GM21423 (cell line): ENCODE results near the gene ESYT3.
"Not testable (repeated sequence)": the region's sequence is repeated elsewhere in the genome, so short reads cannot be mapped to it uniquely, and the experiment has no call there.

Experiments used
- ATAC-seq: cut with Tn5 transposase; IDR thresholded peaks from one replicate; pipeline ENCODE4 v1.9.1; 2021; ENCODE audit warnings: mild to moderate bottlenecking, moderate library complexity; ENCODE audit not compliant: unreplicated experiment

The ESYT3 gene

GRCh38 chr3:138484672-138485071 is 50.3 kb downstream of the ESYT3 start:
- ATAC-seq: not testable (repeated sequence)

DNA sequence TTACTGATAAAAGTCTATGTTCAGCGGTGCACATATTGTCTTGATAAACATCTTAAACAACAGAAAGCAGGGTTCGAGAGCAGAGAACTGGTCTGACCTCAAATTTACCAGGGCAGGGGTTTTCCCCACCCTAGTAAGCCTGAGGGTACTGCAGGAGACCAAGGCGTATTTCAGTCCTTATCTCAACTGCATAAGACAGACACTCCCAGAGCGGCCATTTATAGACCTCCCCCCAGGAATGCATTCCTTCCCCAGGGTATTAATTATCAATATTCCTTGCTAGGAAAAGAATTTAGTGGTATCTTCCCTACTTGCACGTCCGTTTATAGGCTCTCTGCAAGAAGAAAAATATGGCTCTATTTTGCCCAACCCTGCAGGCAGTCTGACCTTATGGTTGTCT is 52.2 kb downstream of the ESYT3 start:
- not testable (repeated sequence) for ATAC-seq

DNA sequence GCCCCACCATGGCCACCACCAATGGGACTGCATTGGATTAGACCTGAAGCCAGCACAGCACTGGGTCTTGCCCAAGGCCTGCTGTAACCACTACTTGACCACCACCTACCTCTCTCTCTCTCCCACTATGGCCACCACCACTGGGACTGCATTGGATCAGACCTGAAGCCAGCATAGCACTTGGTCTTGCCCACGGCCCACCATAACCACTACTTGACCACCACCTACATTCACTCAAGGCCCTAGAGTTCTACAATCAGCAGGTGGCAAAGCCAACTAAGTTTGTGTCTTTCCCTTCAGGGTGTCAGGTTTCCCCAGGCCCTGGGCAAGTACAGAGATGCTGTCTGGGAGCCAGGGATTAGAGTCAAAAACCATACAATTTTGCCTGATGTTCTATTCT is 57.6 kb downstream of the ESYT3 start:
- no peak for ATAC-seq

- ATAC-seq: no peak
Observed at GRCh38 chr3:138492980-138493675, 58.7 kb downstream of the ESYT3 start.

- ATAC-seq: no peak
Observed at GRCh38 chr3:138493804-138494606, 59.6 kb downstream of the ESYT3 start.

DNA sequence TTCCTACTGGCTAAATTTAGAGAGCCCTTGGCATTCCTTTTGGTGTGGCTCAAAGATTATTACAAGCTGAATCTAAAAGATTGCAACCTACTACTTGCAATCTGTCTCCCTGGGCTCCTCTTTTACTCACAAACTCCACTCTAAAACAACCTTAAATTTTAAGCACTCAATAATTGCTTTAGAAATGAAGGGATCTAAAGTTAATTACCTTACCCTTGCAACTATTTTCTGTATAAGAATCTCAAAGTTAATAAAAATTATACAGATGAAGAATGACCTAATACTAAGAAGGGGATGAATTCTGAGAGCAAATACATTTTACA is 60.2 kb downstream of the ESYT3 start:
- no peak for ATAC-seq

DNA sequence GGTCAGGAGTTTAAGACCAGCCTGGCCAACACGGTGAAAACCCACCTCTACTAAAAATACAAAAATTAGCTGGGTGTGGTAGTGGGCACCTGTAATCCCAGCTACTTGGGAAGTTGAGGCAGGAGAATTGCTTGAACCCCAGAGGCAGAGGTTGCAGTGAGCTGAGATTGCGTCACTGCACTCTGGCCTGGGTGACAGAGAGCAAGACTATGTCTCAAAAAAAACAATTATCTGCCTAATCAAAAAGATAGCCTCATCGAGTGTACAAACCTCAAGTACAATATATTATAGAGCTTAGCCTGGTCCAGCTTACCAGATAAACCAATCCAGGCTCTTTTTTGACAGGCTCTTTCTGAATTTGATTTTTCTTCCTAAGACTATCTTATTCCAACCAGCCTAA is 61.2 kb downstream of the ESYT3 start:
- ATAC-seq: not testable (repeated sequence)

DNA sequence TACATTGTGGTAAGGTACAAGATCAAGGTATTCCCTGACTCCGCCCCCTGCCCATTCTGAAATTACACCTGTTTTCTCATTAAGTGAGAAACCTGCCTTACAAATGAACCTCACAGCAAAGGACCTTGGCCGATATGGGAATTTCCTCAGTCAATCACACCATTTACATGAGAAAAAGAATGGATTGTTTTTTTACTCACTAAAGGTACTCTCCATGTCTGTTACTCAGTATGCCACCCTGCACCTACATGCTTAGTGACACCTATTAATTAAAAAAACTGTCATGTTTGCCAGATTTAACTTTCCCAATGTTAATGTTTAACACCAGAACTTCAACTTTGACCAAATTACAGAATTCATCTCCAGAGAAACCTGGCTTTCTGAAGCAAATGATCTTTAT is 62.0 kb downstream of the ESYT3 start:
- no peak for ATAC-seq

GRCh38 chr3:138497021-138497420 is 62.6 kb downstream of the ESYT3 start:
- no peak for ATAC-seq

GRCh38 chr3:138497851-138498250 is 63.4 kb downstream of the ESYT3 start:
- no peak for ATAC-seq

DNA sequence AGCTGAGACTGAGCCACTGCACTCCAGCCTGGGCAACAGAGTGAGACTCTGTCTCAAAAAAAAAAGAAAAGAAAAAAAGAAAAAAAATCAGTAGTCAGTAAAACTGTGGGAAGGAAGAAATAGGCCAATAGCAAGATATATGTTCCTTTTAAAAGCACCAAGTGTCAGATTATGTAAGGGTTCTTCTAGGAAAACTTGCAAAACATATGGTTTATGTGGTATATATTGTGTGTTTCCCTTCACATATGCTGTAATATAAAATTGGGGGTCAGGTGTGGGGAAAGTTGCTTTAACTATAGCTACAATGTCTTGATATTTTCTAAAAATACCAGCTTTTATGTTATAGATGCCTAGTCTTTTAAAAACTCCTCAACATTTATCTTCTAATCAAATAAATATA is 64.6 kb downstream of the ESYT3 start:
- no peak for ATAC-seq

DNA sequence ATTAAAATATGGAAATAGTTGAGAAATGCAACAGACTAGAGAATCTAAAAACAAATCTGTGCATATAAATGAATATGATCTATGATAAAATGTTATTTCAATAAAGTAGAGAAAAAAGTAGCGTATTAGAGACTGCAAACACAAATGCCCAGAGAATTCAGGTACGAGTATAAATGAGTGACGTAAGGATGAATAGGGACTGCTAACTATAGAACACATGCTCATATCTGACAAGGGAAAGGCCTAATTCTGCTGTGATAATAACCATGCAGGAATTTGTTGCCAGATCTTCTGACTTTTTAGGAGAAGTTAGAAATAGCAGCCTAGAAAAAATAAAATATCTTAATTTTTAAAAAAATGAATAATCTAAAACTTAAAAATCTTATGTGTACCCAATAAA is 73.1 kb downstream of the ESYT3 start:
- no peak for ATAC-seq

DNA sequence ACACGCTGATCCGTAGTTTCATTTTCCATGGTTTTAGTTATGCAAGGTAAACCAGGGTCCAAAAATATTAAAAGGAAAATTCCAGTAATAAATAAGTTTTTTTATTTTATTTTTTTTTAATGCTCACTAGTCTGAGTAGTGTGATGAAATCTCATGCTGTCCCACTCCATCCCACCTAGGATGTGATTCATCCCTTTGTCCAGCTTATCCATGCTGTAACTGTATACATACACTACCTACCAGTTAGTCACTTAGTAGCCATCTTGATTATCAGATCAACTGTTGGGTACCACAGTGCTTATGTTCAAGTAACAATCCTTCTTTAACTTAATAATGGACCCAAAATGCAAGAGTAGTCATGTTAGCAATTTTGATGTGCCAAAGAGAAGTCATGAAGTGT is 75.2 kb downstream of the ESYT3 start:
- no peak for ATAC-seq

DNA sequence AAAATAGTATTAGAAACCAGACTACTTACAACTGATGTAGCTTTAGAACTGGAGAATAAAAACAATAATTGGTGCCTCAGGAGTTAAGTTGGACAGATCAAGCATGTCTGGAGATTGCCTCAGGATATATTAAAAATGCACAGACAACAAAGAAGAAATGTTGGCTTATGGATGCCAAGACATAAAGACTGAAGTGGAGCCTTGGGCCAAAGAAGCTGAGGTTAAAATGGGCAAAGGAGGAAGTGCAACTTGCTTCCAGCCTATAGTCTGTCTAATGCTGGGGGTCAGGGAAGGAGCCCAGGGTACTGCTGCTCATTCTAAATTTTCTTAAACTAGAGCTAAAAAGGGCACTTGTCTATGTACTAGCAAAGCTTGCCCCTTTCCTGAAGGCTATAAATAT is 77.5 kb downstream of the ESYT3 start:
- no peak for ATAC-seq

GRCh38 chr3:138513090-138513843 is 78.9 kb downstream of the ESYT3 start:
- no peak for ATAC-seq

DNA sequence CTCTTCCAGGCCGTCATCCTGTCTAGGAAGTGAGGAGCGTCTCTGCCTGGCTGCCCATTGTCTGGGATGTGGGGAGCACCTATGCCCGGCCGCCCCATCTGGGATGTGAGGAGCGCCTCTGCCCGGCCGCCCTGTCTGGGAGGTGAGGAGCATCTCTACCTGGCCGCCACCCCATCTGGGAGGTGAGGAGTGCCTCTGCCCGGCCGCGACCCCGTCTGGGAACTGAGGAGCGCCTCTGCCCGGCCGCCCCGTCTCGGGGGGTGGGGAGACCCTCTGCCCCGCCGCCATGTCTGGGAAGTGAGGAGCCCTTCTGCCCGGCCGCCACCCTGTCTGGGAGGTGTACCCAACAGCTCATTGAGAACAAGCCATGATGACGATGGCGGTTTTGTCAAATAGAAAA is 87.0 kb downstream of the ESYT3 start:
- not testable (repeated sequence) for ATAC-seq
